HEK293 (cell line): ENCODE data around the gene XIAP.

Experiments
- CTCF ChIA-PET: fragments of 350-600 bp; formaldehyde crosslinking; extraction: SDS; loops from one replicate; lab custom pipeline; 2021; ENCODE audit warnings: antibody characterized with exemption; lab: Yijun Ruan, JAX
- POLR2A ChIA-PET: fragments of 300-600 bp; formaldehyde crosslinking; extraction: SDS; loops from one replicate; lab custom pipeline; 2020; ENCODE audit warnings: antibody characterized with exemption, inconsistent platforms; lab: Yijun Ruan, JAX
- H3K27ac ChIP-seq: fragments of 200-500 bp; sonication (Bioruptor generic); 2 replicates; pipeline ENCODE4 v1.5.1; 2014; ENCODE audit warnings: low read depth, low read length, control low read depth, inconsistent platforms; ENCODE audit errors: extremely low read depth
- H3K36me3 ChIP-seq, 2 experiments: fragments of 200-500 bp in 1 of 2; sonication (Bioruptor generic) in 1 of 2; 1 replicate in 1 of 2; 2 replicates in 1 of 2; pipeline ENCODE4 v1.5.1; 2014 to 2017; ENCODE audit warnings: inconsistent platforms in 2 of 2, low read length in 2 of 2; ENCODE audit not compliant: control insufficient read depth in 2 of 2, insufficient read depth in 1 of 2
- H3K4me1 ChIP-seq: fragments of 200-500 bp; sonication (Bioruptor generic); 2 replicates; pipeline ENCODE4 v1.5.1; 2014; ENCODE audit warnings: mild to moderate bottlenecking, low read length, inconsistent platforms; ENCODE audit not compliant: control insufficient read depth, insufficient read depth
- H3K4me3 ChIP-seq: 2 replicates; pipeline ENCODE4 v1.5.1; 2011; ENCODE audit warnings: low read depth, mild to moderate bottlenecking, control low read depth, low read length, moderate library complexity
- H3K9me3 ChIP-seq: fragments of 200-500 bp; sonication (Bioruptor generic); 2 replicates; pipeline ENCODE4 v1.5.1; 2014; ENCODE audit warnings: low read depth, low read length, inconsistent platforms; ENCODE audit not compliant: control insufficient read depth, insufficient read depth
- AEBP2 ChIP-seq: fragments of 450-650 bp; formaldehyde crosslinking; IDR thresholded peaks from 2 replicates; pipeline ENCODE4 v1.5.1; 2016; ENCODE audit warnings: missing biosample characterization, missing genetic modification characterization, borderline replicate concordance
- FEZF1 ChIP-seq: fragments of 450-650 bp; formaldehyde crosslinking; IDR thresholded peaks from 2 replicates; pipeline ENCODE4 v1.5.1; 2016; ENCODE audit warnings: missing biosample characterization, missing genetic modification characterization
- HOXD13 ChIP-seq: sonication (generic); formaldehyde crosslinking; IDR thresholded peaks from 2 replicates; pipeline ENCODE4 v1.8.0; 2022; ENCODE audit warnings: missing genetic modification reagents, borderline replicate concordance
- KLF7 ChIP-seq: fragments of 450-650 bp; formaldehyde crosslinking; IDR thresholded peaks from 2 replicates; pipeline ENCODE4 v1.5.1; 2016; ENCODE audit warnings: missing biosample characterization, missing genetic modification characterization, borderline replicate concordance
- PRDM10 ChIP-seq: fragments of 450-650 bp; formaldehyde crosslinking; IDR thresholded peaks from 2 replicates; pipeline ENCODE4 v1.5.1; 2016; ENCODE audit warnings: missing biosample characterization, missing genetic modification characterization
- ZBTB1 ChIP-seq: fragments of 450-650 bp; formaldehyde crosslinking; IDR thresholded peaks from 2 replicates; pipeline ENCODE4 v1.5.1; 2016; ENCODE audit warnings: missing biosample characterization, missing genetic modification characterization
- ZFP41 ChIP-seq: fragments of 450-650 bp; formaldehyde crosslinking; IDR thresholded peaks from 2 replicates; pipeline ENCODE4 v1.5.1; 2016; ENCODE audit warnings: missing biosample characterization, missing genetic modification characterization, borderline replicate concordance
- ZFP69B ChIP-seq: fragments of 450-650 bp; formaldehyde crosslinking; IDR thresholded peaks from 2 replicates; pipeline ENCODE4 v1.5.1; 2016; ENCODE audit warnings: missing biosample characterization, missing genetic modification characterization
- ZNF114 ChIP-seq: fragments of 450-650 bp; formaldehyde crosslinking; IDR thresholded peaks from 2 replicates; pipeline ENCODE4 v1.5.0; 2017; ENCODE audit warnings: missing biosample characterization, missing genetic modification characterization
- ZNF146 ChIP-seq: fragments of 450-650 bp; formaldehyde crosslinking; IDR thresholded peaks from 2 replicates; pipeline ENCODE4 v1.5.1; 2016; ENCODE audit warnings: missing biosample characterization, missing genetic modification characterization
- ZNF266 ChIP-seq: fragments of 450-650 bp; formaldehyde crosslinking; IDR thresholded peaks from 2 replicates; pipeline ENCODE4 v1.5.1; 2016; ENCODE audit warnings: missing biosample characterization, missing genetic modification characterization, low read depth
- ZNF341 ChIP-seq: fragments of 450-650 bp; formaldehyde crosslinking; IDR thresholded peaks from 2 replicates; pipeline ENCODE4; 2016; ENCODE audit warnings: low read depth, missing biosample characterization, missing genetic modification characterization
- ZNF350 ChIP-seq: fragments of 450-650 bp; formaldehyde crosslinking; IDR thresholded peaks from 2 replicates; pipeline ENCODE4 v1.5.0; 2017; ENCODE audit warnings: missing biosample characterization, mild to moderate bottlenecking, missing genetic modification characterization
- ZNF416 ChIP-seq: fragments of 450-650 bp; formaldehyde crosslinking; IDR thresholded peaks from 2 replicates; pipeline ENCODE4 v1.5.1; 2016; ENCODE audit warnings: missing biosample characterization, missing genetic modification characterization
- ZNF426 ChIP-seq: fragments of 450-650 bp; formaldehyde crosslinking; IDR thresholded peaks from 2 replicates; pipeline ENCODE4 v1.5.1; 2017; ENCODE audit warnings: missing biosample characterization, missing genetic modification characterization, mild to moderate bottlenecking, inconsistent platforms, moderate library complexity
- ZNF488 ChIP-seq: fragments of 450-650 bp; formaldehyde crosslinking; IDR thresholded peaks from 2 replicates; pipeline ENCODE4 v1.5.1; 2016; ENCODE audit warnings: missing biosample characterization, missing genetic modification characterization
- ZNF571 ChIP-seq: fragments of 450-650 bp; formaldehyde crosslinking; IDR thresholded peaks from 2 replicates; pipeline ENCODE4 v1.5.0; 2017; ENCODE audit warnings: missing biosample characterization, missing genetic modification characterization
- ZNF580 ChIP-seq: fragments of 450-650 bp; formaldehyde crosslinking; IDR thresholded peaks from 2 replicates; pipeline ENCODE4 v1.5.1; 2016; ENCODE audit warnings: missing biosample characterization, missing genetic modification characterization
- ZNF596 ChIP-seq: fragments of 450-650 bp; IDR thresholded peaks from 2 replicates; pipeline ENCODE4 v1.5.0; 2018; ENCODE audit warnings: missing biosample characterization, mild to moderate bottlenecking, missing genetic modification characterization, moderate library complexity
- ZNF626 ChIP-seq: fragments of 450-650 bp; sonication (Bioruptor Pico); formaldehyde crosslinking; IDR thresholded peaks from 2 replicates; pipeline ENCODE4 v1.5.1; 2018; ENCODE audit warnings: missing biosample characterization, missing genetic modification characterization, inconsistent platforms
- ZNF660 ChIP-seq: fragments of 450-650 bp; IDR thresholded peaks from 2 replicates; pipeline ENCODE4 v1.5.1; 2018; ENCODE audit warnings: missing biosample characterization, mild to moderate bottlenecking, missing genetic modification characterization
- ZNF670 ChIP-seq: fragments of 450-650 bp; formaldehyde crosslinking; IDR thresholded peaks from 2 replicates; pipeline ENCODE4 v1.5.1; 2016; ENCODE audit warnings: missing biosample characterization, missing genetic modification characterization, low read depth
- ZNF830 ChIP-seq: fragments of 450-650 bp; IDR thresholded peaks from 2 replicates; pipeline ENCODE4 v1.5.0; 2018; ENCODE audit warnings: missing biosample characterization, missing genetic modification characterization, low read depth, mild to moderate bottlenecking, moderate library complexity
- TF ChIP-seq, protein P1 (sequence below): fragments of 450-650 bp; formaldehyde crosslinking; IDR thresholded peaks from 2 replicates; pipeline ENCODE4 v1.5.1; 2016; ENCODE audit warnings: missing biosample characterization, missing genetic modification characterization
- TF ChIP-seq, protein P2 (sequence below): fragments of 450-650 bp; formaldehyde crosslinking; IDR thresholded peaks from 2 replicates; pipeline ENCODE4 v1.5.1; 2016; ENCODE audit warnings: missing biosample characterization, missing genetic modification characterization, low read depth

XIAP gene

DNA sequence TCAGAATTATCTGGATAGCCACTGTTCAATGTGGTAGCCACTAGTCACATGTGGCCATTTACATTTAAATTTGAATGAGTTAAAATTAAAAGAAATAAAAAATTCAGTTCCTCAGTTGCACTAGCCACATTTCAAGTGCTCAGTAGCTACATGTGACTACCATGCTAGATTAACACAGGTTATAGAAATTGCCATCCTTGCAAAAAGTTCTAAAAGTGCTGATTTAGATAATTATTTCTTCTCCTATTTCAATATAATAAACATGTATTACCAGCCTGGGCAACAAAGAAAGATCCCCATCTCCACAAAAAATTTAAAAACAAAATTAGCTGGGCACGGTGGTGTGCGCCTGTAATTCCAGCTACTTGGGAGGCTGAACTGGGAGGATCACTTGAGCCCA, 90.0 kb downstream of the XIAP start:
- POLR2A ChIA-PET = no interaction called here
- H3K9me3 ChIP-seq = no peaks in the 10 kb centered on the region; the same call in 1 of the 2 replicates
- TF ChIP-seq ZNF114 (tag by site-specific recombination) (no peak), ZNF416 (tag by site-specific recombination) (no peak), AEBP2 (tag by site-specific recombination) (no peak), ZBTB1 (tag by site-specific recombination) (no peak), KLF7 (tag by site-specific recombination) (no peak), ZNF596 (tag by site-specific recombination) (no peak), ZNF670 (tag by site-specific recombination) (no peak), ZNF266 (tag by site-specific recombination) (no peak), ZFP69B (tag by site-specific recombination) (no peak), ZNF488 (tag by site-specific recombination) (no peak), ZNF580 (tag by site-specific recombination) (no peak), ZNF426 (tag by site-specific recombination) (no peak), ZNF350 (tag by site-specific recombination) (no peak)
- TF ChIP-seq, protein P1, sequence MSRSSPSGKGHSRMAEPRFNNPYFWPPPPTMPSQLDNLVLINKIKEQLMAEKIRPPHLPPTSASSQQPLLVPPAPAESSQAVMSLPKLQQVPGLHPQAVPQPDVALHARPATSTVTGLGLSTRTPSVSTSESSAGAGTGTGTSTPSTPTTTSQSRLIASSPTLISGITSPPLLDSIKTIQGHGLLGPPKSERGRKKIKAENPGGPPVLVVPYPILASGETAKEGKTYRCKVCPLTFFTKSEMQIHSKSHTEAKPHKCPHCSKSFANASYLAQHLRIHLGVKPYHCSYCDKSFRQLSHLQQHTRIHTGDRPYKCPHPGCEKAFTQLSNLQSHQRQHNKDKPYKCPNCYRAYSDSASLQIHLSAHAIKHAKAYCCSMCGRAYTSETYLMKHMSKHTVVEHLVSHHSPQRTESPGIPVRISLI = no peak
- TF ChIP-seq, protein P2, sequence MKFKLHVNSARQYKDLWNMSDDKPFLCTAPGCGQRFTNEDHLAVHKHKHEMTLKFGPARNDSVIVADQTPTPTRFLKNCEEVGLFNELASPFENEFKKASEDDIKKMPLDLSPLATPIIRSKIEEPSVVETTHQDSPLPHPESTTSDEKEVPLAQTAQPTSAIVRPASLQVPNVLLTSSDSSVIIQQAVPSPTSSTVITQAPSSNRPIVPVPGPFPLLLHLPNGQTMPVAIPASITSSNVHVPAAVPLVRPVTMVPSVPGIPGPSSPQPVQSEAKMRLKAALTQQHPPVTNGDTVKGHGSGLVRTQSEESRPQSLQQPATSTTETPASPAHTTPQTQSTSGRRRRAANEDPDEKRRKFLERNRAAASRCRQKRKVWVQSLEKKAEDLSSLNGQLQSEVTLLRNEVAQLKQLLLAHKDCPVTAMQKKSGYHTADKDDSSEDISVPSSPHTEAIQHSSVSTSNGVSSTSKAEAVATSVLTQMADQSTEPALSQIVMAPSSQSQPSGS (tag by site-specific recombination) = no peak
- no peaks in the 10 kb centered on the region for H3K36me3 ChIP-seq
- no peak overlapping the region for H3K4me3 ChIP-seq
- H3K4me1 ChIP-seq = no peaks in the 10 kb centered on the region
- CTCF ChIA-PET = no interaction called here
- H3K27ac ChIP-seq = no peak overlapping the region

DNA sequence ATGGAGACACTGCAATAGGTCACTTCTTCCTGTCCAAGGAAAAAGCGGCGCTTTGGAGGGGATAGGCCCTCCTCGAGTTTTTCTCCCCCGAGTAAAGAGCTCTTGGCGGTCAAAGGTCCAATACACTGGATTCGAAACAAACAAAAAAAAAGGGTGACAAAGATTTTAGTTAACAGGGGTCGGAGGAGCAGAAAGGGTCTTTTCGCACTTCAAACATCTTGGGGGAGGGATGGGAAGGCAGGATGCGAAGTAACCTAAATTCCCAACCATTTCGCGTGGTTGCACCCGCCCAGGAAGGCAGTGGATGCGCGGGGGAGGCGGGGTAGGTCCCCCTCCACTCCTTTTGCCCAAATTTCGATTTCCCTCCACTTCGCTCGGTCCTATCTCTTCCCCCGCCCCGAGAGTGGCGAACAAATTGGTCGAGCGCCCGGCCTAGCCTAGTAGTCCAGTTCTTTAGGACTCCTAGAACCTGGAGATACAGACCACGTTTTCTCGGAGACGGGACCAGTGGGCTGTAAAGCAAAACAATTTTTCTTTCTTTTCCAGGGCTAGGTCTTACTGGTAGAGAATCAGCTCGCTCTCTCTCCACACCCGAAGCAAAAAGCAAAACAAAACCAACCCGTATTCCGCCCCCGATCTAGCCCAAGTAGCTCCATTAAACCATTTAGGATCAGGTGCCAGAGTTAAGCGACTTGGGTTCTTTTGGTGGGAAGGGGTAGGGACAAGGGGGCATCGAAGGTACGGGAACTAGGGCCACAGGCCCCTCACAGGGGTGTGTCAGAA, 99.6 kb downstream of the XIAP start:
- Histone ChIP-seq H3K36me3 (no peaks in the 10 kb centered on the region), H3K4me3 (peak overlapping the region; percentile 59), H3K9me3 (no peaks in the 10 kb centered on the region), H3K27ac (peak overlapping the region; percentile 83), H3K4me1 (no peaks in the 10 kb centered on the region)
- ChIA-PET CTCF (interaction anchor here (0.6 to 2.9 kb wide), 5 partner anchors 17 to 648 kb away, joined by 3 to 23 read pairs (median 3); no protein-coding TSS in a partner anchor), POLR2A (interaction anchor here (1.1 kb wide), 1 partner anchor 100 kb away, joined by 3 read pairs; no protein-coding TSS in a partner anchor)
- TF ChIP-seq ZNF626 (tag by site-specific recombination) = no peak
- no peak for TF ChIP-seq ZNF660
- no peak for TF ChIP-seq ZNF341 (tag by site-specific recombination)
- TF ChIP-seq PRDM10 (tag by site-specific recombination) = peak; percentile 95
- TF ChIP-seq ZNF580 (tag by site-specific recombination) = no peak
- no peak for TF ChIP-seq ZNF146 (tag by site-specific recombination)
- no peak for TF ChIP-seq ZNF266 (tag by site-specific recombination)
- no peak for TF ChIP-seq ZNF830 (tag by site-specific recombination)
- no peak for TF ChIP-seq ZFP41 (tag by site-specific recombination)
- TF ChIP-seq HOXD13 (CRISPR knock-in tag) = no peak
- no peak for TF ChIP-seq ZNF571 (tag by site-specific recombination)
- no peak for TF ChIP-seq FEZF1 (tag by site-specific recombination)
